Activated CD8-positive, alpha-beta T cell treated with anti-CD3 and anti-CD28 coated beads for 36 hours (primary cell): ENCODE data around the gene LOXL3. TPM values are rescaled to one million over a fixed set of nuclear protein-coding genes. Genes with fewer than 3 reads are reported as not detected.

Source experiments
- ATAC-seq: fragments of 200-7000 bp; cut with Tn5 transposase; one replicate; pipeline ENCODE4 v1.10.0; 2021; ENCODE audit warnings: mild to moderate bottlenecking, moderate library complexity
- CTCF ChIA-PET: fragments of 350-600 bp; sonication (Branson Sonifier 250); formaldehyde crosslinking; loops from one replicate; lab custom pipeline; 2021; ENCODE audit warnings: antibody characterized with exemption; lab: Charles Lee
- POLR2A ChIA-PET: fragments of 350-600 bp; sonication (Branson Sonifier 250); formaldehyde crosslinking; loops from one replicate; lab custom pipeline; 2021; ENCODE audit warnings: antibody characterized with exemption; lab: Charles Lee
- DNase-seq: peaks from one replicate; pipeline ENCODE4 v3.0.0-alpha.2; 2020
- H3K27ac Mint-ChIP-seq: one replicate; pipeline ENCODE4 v1.8.0; 2021; ENCODE audit warnings: mild to moderate bottlenecking, mixed read lengths
- H3K27me3 Mint-ChIP-seq: one replicate; pipeline ENCODE4 v1.8.0; 2021; ENCODE audit warnings: mixed read lengths
- H3K36me3 Mint-ChIP-seq: one replicate; pipeline ENCODE4 v1.8.0; 2021; ENCODE audit warnings: low read depth, mixed read lengths
- H3K4me1 Mint-ChIP-seq: one replicate; pipeline ENCODE4 v1.8.0; 2021; ENCODE audit warnings: low read depth, mixed read lengths
- H3K4me3 Mint-ChIP-seq: one replicate; pipeline ENCODE4 v1.8.0; 2021; ENCODE audit warnings: mild to moderate bottlenecking, moderate library complexity, mixed read lengths
- H3K9me3 Mint-ChIP-seq: one replicate; pipeline ENCODE4 v1.8.0; 2021; ENCODE audit warnings: mixed read lengths
- intact Hi-C: fragments of 100-400 bp; cut with micrococcal nuclease; formaldehyde crosslinking; loops from one replicate; pipeline ENCODE4 v1.10.0; 2022
- total RNA-seq, 2 experiments: library from RNA; stranded (reverse); gene quantifications; one replicate each; pipeline ENCODE4 v1.2.3, GENCODE V29; 2021
- TF ChIP-seq, protein P1 (sequence below): fragments of 200-600 bp; IDR thresholded peaks from one replicate; pipeline ENCODE4 v1.8.0; 2022; ENCODE audit warnings: antibody characterized with exemption, mild to moderate bottlenecking

Gene LOXL3
- total RNA-seq, 2 experiments from 2014 or later, result 0.38 to 0.60 TPM

DNA sequence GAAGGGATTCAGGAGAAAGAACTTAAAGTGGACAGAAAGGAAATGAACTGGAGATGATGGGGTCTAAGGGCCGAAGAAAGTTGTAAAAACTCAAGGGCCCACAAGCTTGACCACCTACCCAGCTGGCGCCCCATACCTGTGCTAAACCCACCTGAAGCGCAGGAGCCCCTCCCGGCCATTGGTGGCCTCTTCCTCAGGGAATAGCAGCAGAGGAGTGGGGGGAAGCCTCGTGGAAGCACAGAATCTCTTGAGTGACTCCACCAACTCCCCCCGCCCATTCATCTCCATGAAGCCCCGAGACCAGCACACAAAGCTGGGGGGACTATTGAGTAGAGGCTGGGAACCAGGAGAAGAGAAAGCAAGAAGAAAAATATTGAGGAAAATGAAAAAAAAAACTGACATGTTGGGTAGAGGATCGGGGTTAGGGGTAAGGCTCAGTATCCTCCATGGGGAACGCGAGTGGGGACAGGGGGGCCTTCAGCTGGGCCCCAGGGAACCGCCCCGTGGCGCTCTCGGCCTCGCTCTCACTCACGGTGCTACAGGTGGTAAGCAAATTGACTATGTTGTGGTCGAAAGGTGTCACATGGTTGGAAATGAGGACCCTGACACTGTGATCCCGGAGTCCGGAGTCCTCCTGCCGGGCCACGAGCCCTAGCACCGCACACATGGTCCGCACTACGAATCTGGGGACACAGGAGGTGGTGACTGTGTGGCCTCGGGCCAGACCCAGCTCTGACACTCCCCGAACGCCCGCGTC lies 25.0 kb downstream of the LOXL3 start:
- intact Hi-C loops, result no loop called here
- peak overlapping the region; percentile 93 for H3K27ac Mint-ChIP-seq
- ChIA-PET POLR2A (interaction anchor here (0.6 to 4.1 kb wide), 16 partner anchors 8 to 791 kb away, joined by 3 to 38 read pairs (median 4); partner anchors contain the start of genes CCDC142, INO80B, PCGF1 and TTC31), CTCF (interaction anchor here (0.9 to 6.4 kb wide), 8 partner anchors 8 to 60 kb away, joined by 3 to 54 read pairs (median 5); partner anchors contain the start of genes CCDC142 and TTC31)
- TF ChIP-seq, protein P1, sequence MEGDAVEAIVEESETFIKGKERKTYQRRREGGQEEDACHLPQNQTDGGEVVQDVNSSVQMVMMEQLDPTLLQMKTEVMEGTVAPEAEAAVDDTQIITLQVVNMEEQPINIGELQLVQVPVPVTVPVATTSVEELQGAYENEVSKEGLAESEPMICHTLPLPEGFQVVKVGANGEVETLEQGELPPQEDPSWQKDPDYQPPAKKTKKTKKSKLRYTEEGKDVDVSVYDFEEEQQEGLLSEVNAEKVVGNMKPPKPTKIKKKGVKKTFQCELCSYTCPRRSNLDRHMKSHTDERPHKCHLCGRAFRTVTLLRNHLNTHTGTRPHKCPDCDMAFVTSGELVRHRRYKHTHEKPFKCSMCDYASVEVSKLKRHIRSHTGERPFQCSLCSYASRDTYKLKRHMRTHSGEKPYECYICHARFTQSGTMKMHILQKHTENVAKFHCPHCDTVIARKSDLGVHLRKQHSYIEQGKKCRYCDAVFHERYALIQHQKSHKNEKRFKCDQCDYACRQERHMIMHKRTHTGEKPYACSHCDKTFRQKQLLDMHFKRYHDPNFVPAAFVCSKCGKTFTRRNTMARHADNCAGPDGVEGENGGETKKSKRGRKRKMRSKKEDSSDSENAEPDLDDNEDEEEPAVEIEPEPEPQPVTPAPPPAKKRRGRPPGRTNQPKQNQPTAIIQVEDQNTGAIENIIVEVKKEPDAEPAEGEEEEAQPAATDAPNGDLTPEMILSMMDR, result no peak
- peak; percentile 49 for DNase-seq
- peaks cover 68% of the 10 kb centered on the region for H3K36me3 Mint-ChIP-seq
- H3K4me3 Mint-ChIP-seq, result peak overlapping the region; percentile 98
- no peaks in the 10 kb centered on the region for H3K27me3 Mint-ChIP-seq
- H3K4me1 Mint-ChIP-seq, result peaks cover 40% of the 10 kb centered on the region
- peak; percentile 0 for ATAC-seq
- no peaks in the 10 kb centered on the region for H3K9me3 Mint-ChIP-seq

DNA sequence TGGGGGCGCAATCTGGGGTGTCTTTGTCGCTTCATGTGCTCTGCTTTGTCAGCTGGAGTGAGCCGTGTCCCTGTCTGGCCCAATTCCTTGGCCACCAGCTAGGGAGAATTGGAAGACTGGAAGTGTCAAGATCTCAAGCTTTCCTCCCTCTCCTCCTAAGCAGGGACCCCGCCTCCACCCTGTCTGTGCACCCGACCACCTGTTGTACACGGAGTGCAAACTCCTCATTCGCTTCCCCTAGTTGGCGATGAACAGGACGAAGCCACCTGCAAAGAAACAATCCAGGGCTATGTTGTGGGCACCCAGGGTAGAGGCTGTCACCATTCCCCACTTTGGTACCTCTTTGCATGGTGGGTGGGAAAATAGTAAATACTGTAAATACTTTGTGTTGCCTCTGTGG lies 26.0 kb downstream of the LOXL3 start:
- Mint-ChIP-seq H3K4me1 (peaks cover 40% of the 10 kb centered on the region), H3K36me3 (peaks cover 64% of the 10 kb centered on the region), H3K9me3 (no peaks in the 10 kb centered on the region), H3K27ac (peak overlapping the region; percentile 93), H3K4me3 (peak overlapping the region; percentile 98), H3K27me3 (no peaks in the 10 kb centered on the region)
- POLR2A ChIA-PET, result interaction anchor here (0.8 to 2.1 kb wide), 5 partner anchors 11 to 31 kb away, joined by 3 to 15 read pairs (median 4); no protein-coding TSS in a partner anchor
- no peak for DNase-seq
- intact Hi-C loops, result no loop called here
- TF ChIP-seq, protein P1, result no peak
- no peak for ATAC-seq
- CTCF ChIA-PET, result interaction anchor here (2.1 to 6.4 kb wide), 3 partner anchors 45 to 61 kb away, joined by 4 to 54 read pairs (median 9); partner anchors contain the start of genes CCDC142 and TTC31

DNA sequence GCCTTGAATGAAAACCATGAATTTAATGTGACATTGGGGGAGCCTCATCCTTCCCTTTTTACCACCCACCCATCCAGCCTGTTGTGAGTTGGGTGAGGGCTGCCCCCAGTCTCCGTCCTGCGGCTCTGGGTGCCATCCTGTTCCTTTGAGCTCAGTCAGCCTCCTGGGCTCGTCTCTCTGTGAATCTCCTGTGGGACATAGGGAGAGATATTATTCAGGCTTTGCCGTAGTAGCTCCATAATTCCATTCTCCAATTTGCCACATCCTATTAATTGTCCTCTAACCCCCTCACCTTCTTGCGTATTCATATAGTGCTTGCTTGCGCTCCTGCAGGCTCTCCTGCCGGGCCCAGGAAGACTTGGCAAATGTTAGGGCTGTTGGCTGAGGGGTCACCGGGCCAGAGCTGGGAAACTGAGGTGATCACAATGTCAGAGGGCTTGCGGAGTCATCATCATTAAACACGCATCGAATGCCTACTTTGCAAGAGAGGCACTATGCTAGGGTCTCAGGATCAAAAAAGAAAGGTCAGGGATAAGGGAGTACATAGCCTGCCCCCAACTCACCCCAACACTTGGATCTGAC lies 27.0 kb downstream of the LOXL3 start:
- CTCF ChIA-PET, result interaction anchor here (0.9 to 2.1 kb wide), 3 partner anchors 23 to 52 kb away, joined by 3 to 4 read pairs (median 4); partner anchors contain the start of gene LBX2
- DNase-seq (no peak), ATAC-seq (no peak)
- H3K27me3 Mint-ChIP-seq, result no peaks in the 10 kb centered on the region
- peaks cover 54% of the 10 kb centered on the region for H3K36me3 Mint-ChIP-seq
- POLR2A ChIA-PET, result interaction anchor here (0.6 to 1.5 kb wide), 6 partner anchors 11 to 82 kb away, joined by 3 to 5 read pairs (median 3); no protein-coding TSS in a partner anchor
- H3K4me1 Mint-ChIP-seq, result peaks cover 33% of the 10 kb centered on the region
- H3K9me3 Mint-ChIP-seq, result no peaks in the 10 kb centered on the region
- peak overlapping the region; percentile 14 for H3K4me3 Mint-ChIP-seq
- H3K27ac Mint-ChIP-seq, result no peak overlapping the region
- TF ChIP-seq, protein P1, result no peak
- intact Hi-C loops, result no loop called here

DNA sequence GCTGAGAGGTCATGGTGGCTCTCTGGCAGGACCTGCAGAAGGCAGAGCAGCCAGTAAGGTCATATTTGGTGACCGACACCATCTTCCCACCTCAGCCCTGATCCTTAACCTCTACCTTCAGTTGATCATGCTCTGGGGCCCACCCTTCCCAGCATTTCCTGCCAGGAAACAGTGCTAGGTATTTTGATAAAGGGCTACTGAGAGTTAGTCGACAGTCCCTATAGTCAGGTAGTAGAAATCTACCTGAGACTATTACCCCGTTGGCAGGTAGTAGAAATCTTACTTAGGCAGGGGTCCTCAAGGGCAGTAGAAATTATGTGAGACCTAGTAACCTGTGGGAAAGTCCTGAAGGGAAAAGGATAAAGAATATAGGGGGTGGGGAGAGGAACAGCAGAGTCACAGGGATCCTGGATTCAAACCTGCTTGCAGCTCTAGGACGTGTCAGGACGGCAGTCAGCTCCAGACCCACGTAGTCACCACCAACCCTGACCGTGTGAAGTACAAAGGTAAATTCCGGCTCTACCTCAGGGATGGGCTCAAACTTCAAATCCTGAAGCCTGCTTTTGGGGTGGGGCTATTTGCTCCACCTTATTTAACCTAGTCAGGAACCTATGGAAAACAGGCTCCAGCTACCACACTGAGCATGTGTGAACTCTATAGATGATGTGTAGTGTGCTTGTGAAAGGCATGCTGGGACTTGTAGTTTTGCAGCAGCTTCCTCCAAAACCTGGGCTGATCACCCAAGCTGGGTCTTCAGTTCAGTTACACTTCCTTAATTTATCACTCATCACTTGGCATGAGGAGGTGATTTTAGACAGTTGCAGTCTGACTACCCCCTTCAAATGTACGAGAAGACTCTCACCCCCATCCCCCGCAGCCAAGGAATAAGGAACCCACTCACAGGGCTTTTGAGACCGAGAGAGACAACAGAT lies 27.8 kb downstream of the LOXL3 start, which contains the start of gene DQX1:
TSS of gene DQX1 (minus strand) at position 515 of the 932 bp plus-strand sequence. CDS start at position 13, 502 bp downstream.
- peak; percentile 37 for DNase-seq
- TF ChIP-seq, protein P1, result no peak
- ATAC-seq, result no peak
- intact Hi-C loops, result no loop called here
- POLR2A ChIA-PET, result interaction anchor here (0.6 to 1.5 kb wide), 5 partner anchors 11 to 287 kb away, joined by 3 to 5 read pairs (median 3); no protein-coding TSS in a partner anchor
- CTCF ChIA-PET, result interaction anchor here (0.9 to 2.1 kb wide), 3 partner anchors 22 to 52 kb away, joined by 3 to 4 read pairs (median 4); partner anchors contain the start of gene LBX2
- Mint-ChIP-seq H3K27ac (no peak within 1 kb of the TSS), H3K9me3 (no peaks in the 10 kb centered on the region), H3K36me3 (peaks cover 46% of the 10 kb centered on the region), H3K27me3 (no peaks in the 10 kb centered on the region), H3K4me1 (peaks cover 25% of the 10 kb centered on the region), H3K4me3 (peak within 1 kb of the TSS; percentile 14)
